GM12891 (cell line): ENCODE data around the gene OR51A7.

Source experiments
- POLR2A ChIP-seq: IDR thresholded peaks from 2 replicates; pipeline ENCODE4 v1.6.1; 2011; ENCODE audit warnings: low read depth, low read length, control low read depth
- POLR2AphosphoS5 ChIP-seq: IDR thresholded peaks from 2 replicates; pipeline ENCODE4 v1.6.1; 2011; ENCODE audit warnings: low read depth, low read length, control low read depth
- POU2F2 ChIP-seq: IDR thresholded peaks from 2 replicates; pipeline ENCODE4 v1.6.1; 2011; ENCODE audit warnings: low read depth, mild to moderate bottlenecking, control low read depth, low read length, moderate library complexity
- SPI1 ChIP-seq: IDR thresholded peaks from 2 replicates; pipeline ENCODE4 v1.6.1; 2011; ENCODE audit warnings: low read depth, low read length, control low read depth
- TAF1 ChIP-seq: IDR thresholded peaks from 2 replicates; pipeline ENCODE4 v1.6.1; 2011; ENCODE audit warnings: low read depth, low read length, control low read depth

GRCh38 chr11:4886186-4886585, 17.4 kb upstream of the OR51A7 start:
- TF ChIP-seq POLR2A (no peak), TAF1 (no peak), POLR2AphosphoS5 (no peak), POU2F2 (no peak), SPI1 (no peak)
